ENCODE measurements around the gene DNAJB11. TPM values are rescaled to one million over a fixed set of nuclear protein-coding genes. Genes with fewer than 3 reads are reported as not detected.

The DNAJB11 gene
- total and polyA plus RNA-seq, 2 experiments from 2014 or later: 72.6 to 85.6 TPM

GRCh38 chr3:186600896-186601295 is 30.4 kb downstream of the DNAJB11 start:
- no peak for ATAC-seq
- H3K4me3 Mint-ChIP-seq: no peak overlapping the region
- no peak overlapping the region for H3K27ac ChIP-seq (ENCODE audit: low read depth)
- DNase-seq (ENCODE audit: low spot score): no peak
- H3K79me2 ChIP-seq (replicated peaks; ENCODE audit: insufficient read depth): no peaks in the 10 kb centered on the region
- no peak overlapping the region for H3K4me3 ChIP-seq
- H3K36me3 Mint-ChIP-seq (ENCODE audit: low read depth): no peaks in the 10 kb centered on the region
- no peaks in the 10 kb centered on the region; the same call in 2 of the 3 replicates for H3K9me3 Mint-ChIP-seq
- H4K20me1 ChIP-seq (replicated peaks; ENCODE audit: insufficient read depth): no peaks in the 10 kb centered on the region
- H3K36me3 ChIP-seq (ENCODE audit: insufficient read depth): no peaks in the 10 kb centered on the region
- H3K27ac Mint-ChIP-seq: no peak overlapping the region
- TF ChIP-seq EZH2 (IDR thresholded peaks at IDR 0.05; ENCODE audit: low read depth, unreplicated experiment): no peak
- TF ChIP-seq CTCF (conservative IDR thresholded peaks at IDR 0.05; ENCODE audit: low read depth in 2 of 2): no peak
- no peak for TF ChIP-seq ZNF462 (CRISPR knock-in tag; IDR thresholded peaks at IDR 0.05)
- no peak for TF ChIP-seq ZNF331 (CRISPR knock-in tag; IDR thresholded peaks at IDR 0.05; ENCODE audit: low read depth)
- TF ChIP-seq REST (IDR thresholded peaks at IDR 0.05; ENCODE audit: unreplicated experiment): no peak
- no peak for TF ChIP-seq JUNB (IDR thresholded peaks at IDR 0.05; ENCODE audit: unreplicated experiment)
- TF ChIP-seq NANOG (IDR thresholded peaks at IDR 0.05; ENCODE audit: borderline replicate concordance): no peak
- TF ChIP-seq CREB1 (CRISPR knock-in tag; IDR thresholded peaks at IDR 0.05; ENCODE audit: low read depth): no peak
- TF ChIP-seq POLR2AphosphoS5 (IDR thresholded peaks at IDR 0.05; ENCODE audit: low read depth): no peak
- no peak for TF ChIP-seq STAT1 (IDR thresholded peaks at IDR 0.05; ENCODE audit: unreplicated experiment)
- no peaks in the 10 kb centered on the region for H3K4me1 ChIP-seq (ENCODE audit: insufficient read depth)
- H3K4me1 Mint-ChIP-seq: peaks cover 9% of the 10 kb centered on the region
- H3K27me3 ChIP-seq (ENCODE audit: insufficient read depth): no peaks in the 10 kb centered on the region
- no peaks in the 10 kb centered on the region for H3K9me2 ChIP-seq (ENCODE audit: insufficient read depth)
- peaks cover 3% of the 10 kb centered on the region for H3K27me3 Mint-ChIP-seq (ENCODE audit: insufficient read depth, low read depth, poor library complexity)
- no peak overlapping the region for H3K4me2 ChIP-seq
- no peaks in the 10 kb centered on the region for H3F3A ChIP-seq (replicated peaks; ENCODE audit: low read depth)
- H2AFZ ChIP-seq: no peak overlapping the region
